ENCODE results near the gene UBE2S. TPM values are rescaled to one million over a fixed set of nuclear protein-coding genes. Genes with fewer than 3 reads are reported as not detected.
"Not testable (repeated sequence)": the region's sequence is repeated elsewhere in the genome, so short reads cannot be mapped to it uniquely, and the experiment has no call there.

UBE2S gene
- total RNA-seq, 1 donor from 2014 or later = 167 TPM

- intact Hi-C loops (cut with micrococcal nuclease) = no loop called here
Observed at GRCh38 chr19:55440411-55441105, 33.0 kb upstream of the UBE2S start.

GRCh38 chr19:55439052-55439451 is 31.5 kb upstream of the UBE2S start:
- intact Hi-C loops (cut with micrococcal nuclease) = no loop called here

GRCh38 chr19:55437410-55437809 is 29.8 kb upstream of the UBE2S start:
- intact Hi-C loops (cut with micrococcal nuclease) = no loop called here

- intact Hi-C loops (cut with micrococcal nuclease) = no loop called here
Observed at GRCh38 chr19:55436847-55437246, 29.3 kb upstream of the UBE2S start.

GRCh38 chr19:55435020-55435419 is 27.4 kb upstream of the UBE2S start:
- intact Hi-C loops (cut with micrococcal nuclease) = no loop called here

GRCh38 chr19:55434356-55434919 is 26.9 kb upstream of the UBE2S start:
- intact Hi-C loops (cut with micrococcal nuclease) = no loop called here

GRCh38 chr19:55433292-55433691 is 25.7 kb upstream of the UBE2S start:
- intact Hi-C loops (cut with micrococcal nuclease) = no loop called here

GRCh38 chr19:55432241-55432959 is 24.8 kb upstream of the UBE2S start:
- intact Hi-C loops (cut with micrococcal nuclease) = no loop called here

GRCh38 chr19:55431183-55431582 is 23.6 kb upstream of the UBE2S start:
- intact Hi-C loops (cut with micrococcal nuclease) = no loop called here

GRCh38 chr19:55426042-55426441 is 18.5 kb upstream of the UBE2S start:
- intact Hi-C loops (cut with micrococcal nuclease) = no loop called here

GRCh38 chr19:55424518-55424917 is 16.9 kb upstream of the UBE2S start:
- intact Hi-C loops (cut with micrococcal nuclease) = no loop called here

GRCh38 chr19:55423225-55424005 is 15.8 kb upstream of the UBE2S start:
- intact Hi-C loops (cut with micrococcal nuclease) = no loop called here

- intact Hi-C loops (cut with micrococcal nuclease) = not testable (repeated sequence)
Observed at GRCh38 chr19:55421281-55421680, 13.7 kb upstream of the UBE2S start.

GRCh38 chr19:55419624-55420236 is 12.1 kb upstream of the UBE2S start:
- intact Hi-C loops (cut with micrococcal nuclease) = no loop called here

- intact Hi-C loops (cut with micrococcal nuclease) = no loop called here
Observed at GRCh38 chr19:55419103-55419502, 11.5 kb upstream of the UBE2S start.

GRCh38 chr19:55418185-55418584 is 10.6 kb upstream of the UBE2S start:
- intact Hi-C loops (cut with micrococcal nuclease) = loop anchor here (1.0 kb wide), 5 partner anchors 117 to 330 kb away; no protein-coding TSS in a partner anchor

- intact Hi-C loops (cut with micrococcal nuclease) = no loop called here
Observed at GRCh38 chr19:55410168-55410567, 2.6 kb upstream of the UBE2S start.

GRCh38 chr19:55409179-55409578 is 1.6 kb upstream of the UBE2S start:
- intact Hi-C loops (cut with micrococcal nuclease) = not testable (repeated sequence)

GRCh38 chr19:55408533-55408872 is 915 bp upstream of the UBE2S start:
- intact Hi-C loops (cut with micrococcal nuclease) = loop anchor here (1.0 kb wide), 14 partner anchors 23 to 1271 kb away; partner anchors contain the start of genes CNOT3, COX6B2, HSPBP1 and ISOC2

- intact Hi-C loops (cut with micrococcal nuclease) = loop anchor here (1.0 kb wide), 16 partner anchors 10 to 1271 kb away; partner anchors contain the start of genes CNOT3, COX6B2, FIZ1 and HSPBP1
Observed at GRCh38 chr19:55407800-55408532, 378 bp upstream of the UBE2S start.

All from T-helper 1 cell treated with Interleukin-12 subunit alpha and Interleukin-12 subunit beta and Interleukin-4 antibody, amounts not matched to agents 30 ng/mL and 1 ng/mL, for 36 hours (primary cell).